ENCODE data around the gene STX11.
A peak's percentile ranks its signal among the peaks of the same experiment; 100 is the strongest.

GRCh38 chr6:144219056-144219685 lies 68.9 kb downstream of the STX11 start:
- TF ChIP-seq CTCF (IDR thresholded peaks at IDR 0.05): peak in 4 of 7 experiments; percentile 36 to 56 (median 41)
- TF ChIP-seq POLR2AphosphoS5 (IDR thresholded peaks at IDR 0.05): no peak

All from stomach (tissue), 4 donors.